ENCODE measurements around the gene TTLL6.

DNA sequence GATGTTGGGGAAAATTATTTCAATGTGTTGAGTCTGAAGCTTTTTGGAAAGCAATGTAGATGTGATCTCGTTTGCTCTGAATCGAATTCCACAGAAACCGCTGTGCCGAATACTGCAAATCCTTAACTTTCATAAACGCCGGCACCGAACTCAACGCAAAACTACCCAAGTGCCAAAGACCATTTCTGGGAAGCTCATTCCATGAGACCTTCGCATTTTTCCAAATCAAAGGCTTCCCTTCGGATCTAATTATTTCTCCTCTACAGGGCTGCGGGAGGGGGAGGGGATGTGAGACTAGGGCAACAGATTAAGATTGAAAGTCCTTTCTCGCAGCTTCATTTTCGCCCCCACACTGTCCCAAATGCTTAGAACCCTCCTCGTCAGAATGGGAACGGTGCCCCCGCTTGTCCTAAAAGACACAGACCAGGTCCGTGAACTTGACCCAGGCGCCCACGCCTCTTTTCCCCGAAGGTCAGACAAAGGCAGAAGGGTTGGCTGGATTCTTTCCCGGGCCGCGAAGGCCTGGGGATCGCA lies 98.7 kb downstream of the TTLL6 start:
- TF ChIP-seq, protein P1, sequence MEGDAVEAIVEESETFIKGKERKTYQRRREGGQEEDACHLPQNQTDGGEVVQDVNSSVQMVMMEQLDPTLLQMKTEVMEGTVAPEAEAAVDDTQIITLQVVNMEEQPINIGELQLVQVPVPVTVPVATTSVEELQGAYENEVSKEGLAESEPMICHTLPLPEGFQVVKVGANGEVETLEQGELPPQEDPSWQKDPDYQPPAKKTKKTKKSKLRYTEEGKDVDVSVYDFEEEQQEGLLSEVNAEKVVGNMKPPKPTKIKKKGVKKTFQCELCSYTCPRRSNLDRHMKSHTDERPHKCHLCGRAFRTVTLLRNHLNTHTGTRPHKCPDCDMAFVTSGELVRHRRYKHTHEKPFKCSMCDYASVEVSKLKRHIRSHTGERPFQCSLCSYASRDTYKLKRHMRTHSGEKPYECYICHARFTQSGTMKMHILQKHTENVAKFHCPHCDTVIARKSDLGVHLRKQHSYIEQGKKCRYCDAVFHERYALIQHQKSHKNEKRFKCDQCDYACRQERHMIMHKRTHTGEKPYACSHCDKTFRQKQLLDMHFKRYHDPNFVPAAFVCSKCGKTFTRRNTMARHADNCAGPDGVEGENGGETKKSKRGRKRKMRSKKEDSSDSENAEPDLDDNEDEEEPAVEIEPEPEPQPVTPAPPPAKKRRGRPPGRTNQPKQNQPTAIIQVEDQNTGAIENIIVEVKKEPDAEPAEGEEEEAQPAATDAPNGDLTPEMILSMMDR (IDR thresholded peaks at IDR 0.05): no peak
- no peak for TF ChIP-seq NR2C2 (CRISPR knock-in tag; IDR thresholded peaks at IDR 0.05)
- no peak for TF ChIP-seq FOXK1 (CRISPR knock-in tag; IDR thresholded peaks at IDR 0.05)
- no peak for TF ChIP-seq ELF4 (CRISPR knock-in tag; IDR thresholded peaks at IDR 0.05; ENCODE audit: low read depth)
- TF ChIP-seq, protein P2, sequence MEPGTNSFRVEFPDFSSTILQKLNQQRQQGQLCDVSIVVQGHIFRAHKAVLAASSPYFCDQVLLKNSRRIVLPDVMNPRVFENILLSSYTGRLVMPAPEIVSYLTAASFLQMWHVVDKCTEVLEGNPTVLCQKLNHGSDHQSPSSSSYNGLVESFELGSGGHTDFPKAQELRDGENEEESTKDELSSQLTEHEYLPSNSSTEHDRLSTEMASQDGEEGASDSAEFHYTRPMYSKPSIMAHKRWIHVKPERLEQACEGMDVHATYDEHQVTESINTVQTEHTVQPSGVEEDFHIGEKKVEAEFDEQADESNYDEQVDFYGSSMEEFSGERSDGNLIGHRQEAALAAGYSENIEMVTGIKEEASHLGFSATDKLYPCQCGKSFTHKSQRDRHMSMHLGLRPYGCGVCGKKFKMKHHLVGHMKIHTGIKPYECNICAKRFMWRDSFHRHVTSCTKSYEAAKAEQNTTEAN (CRISPR knock-in tag; IDR thresholded peaks at IDR 0.05): no peak
- TF ChIP-seq NFYB (CRISPR knock-in tag; conservative IDR thresholded peaks at IDR 0.05; ENCODE audit: low read depth): no peak

Data from WTC11 (cell line).